ENCODE data around the gene PCSK4.

DNA sequence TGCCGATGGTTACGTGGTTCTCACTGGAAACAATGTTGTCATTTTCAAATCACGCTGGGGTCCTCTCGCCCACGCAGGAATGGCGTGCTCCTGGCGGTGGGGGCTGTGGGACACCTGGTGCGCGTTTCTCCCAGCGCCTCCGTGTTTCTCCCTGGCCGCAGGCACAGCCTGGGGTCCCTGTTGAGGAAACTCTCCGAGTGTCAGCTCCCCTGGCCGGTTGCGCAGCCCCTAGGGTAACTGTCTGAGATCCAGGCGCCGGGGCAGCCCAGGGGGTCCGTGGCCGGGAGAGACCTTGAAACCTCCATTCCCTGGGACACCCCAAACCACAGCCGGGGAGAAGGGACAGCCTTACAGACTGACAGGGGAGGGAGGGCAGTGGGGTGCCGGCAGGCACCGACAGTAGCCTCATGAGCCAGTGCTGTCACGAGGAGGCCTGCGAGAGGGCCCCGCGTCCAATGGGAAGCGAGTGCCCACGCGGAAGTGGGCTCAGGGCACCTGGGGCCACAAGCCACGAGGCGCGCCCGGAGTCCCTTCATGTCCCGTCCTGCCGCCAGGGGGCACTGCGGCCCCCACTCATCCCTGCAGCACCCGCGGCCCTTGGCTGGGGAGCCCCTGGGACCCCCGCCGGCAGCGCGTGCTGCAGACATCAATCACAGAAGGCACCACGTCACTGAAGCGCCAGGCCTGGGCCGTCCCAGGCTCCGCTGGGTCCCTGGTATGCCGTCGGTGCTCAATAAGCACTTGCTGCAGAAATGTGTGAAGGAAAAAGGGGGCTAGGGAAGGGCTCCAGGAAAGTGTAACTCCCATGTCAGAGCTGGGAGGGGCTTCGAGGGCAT lies 13.2 kb upstream of the PCSK4 start:
- no peak for TF ChIP-seq CSDC2 (CRISPR knock-in tag; IDR thresholded peaks at IDR 0.05)
- TF ChIP-seq OSR1 (CRISPR knock-in tag; IDR thresholded peaks at IDR 0.05): no peak
- TF ChIP-seq RARB (CRISPR knock-in tag; IDR thresholded peaks at IDR 0.05): no peak

Data from SK-N-SH treated with all-trans-retinoic acid at 6 μM for 48 hours (cell line).